T-cell (primary cell): ENCODE measurements around the gene SEC14L1. TPM values are rescaled to one million over a fixed set of nuclear protein-coding genes. Genes with fewer than 3 reads are reported as not detected.
A peak's percentile ranks its signal among the peaks of the same experiment; 100 is the strongest.

ENCODE experiments used
- ATAC-seq, 4 experiments: fragments of 200-7000 bp in 3 of 4; fragments of 150-1000 bp in 1 of 4; cut with Tn5 transposase; replicated peaks in 1 of 4; 1 replicate in 3 of 4; 2 replicates in 1 of 4; pipeline ENCODE4 v1.10.0; 2021; ENCODE audit warnings: moderate library complexity in 3 of 4, mild to moderate bottlenecking in 2 of 4, moderate number of reproducible peaks in 1 of 4
- CTCF ChIA-PET, 2 donors: fragments of 300-600 bp; sonication (Branson Sonifier 250); formaldehyde crosslinking; loops; one replicate each; lab custom pipeline; 2022; ENCODE audit warnings: antibody characterized with exemption in 2 of 2; lab: Charles Lee
- POLR2A ChIA-PET, 2 donors: fragments of 300-600 bp; sonication (Branson Sonifier 250); formaldehyde crosslinking; loops; one replicate each; lab custom pipeline; 2022; ENCODE audit warnings: antibody characterized with exemption in 2 of 2; lab: Charles Lee
- DNase-seq, 35 experiments: peaks; one replicate each; pipeline versions ENCODE4 v3.0.0 to v3.0.0-alpha.2; 2013 to 2023
- H3K27ac ChIP-seq: one replicate; pipeline ENCODE4 v1.5.1; 2013; ENCODE audit warnings: low read length
- H3K27me3 ChIP-seq, 2 experiments: replicated peaks in 1 of 2; 1 replicate in 1 of 2; 2 replicates in 1 of 2; pipeline versions ENCODE4 v1.6.1 to v1.7.0; 2013; ENCODE audit warnings: low read length in 1 of 2, mixed read lengths in 1 of 2; ENCODE audit not compliant: control insufficient read depth in 2 of 2, insufficient read depth in 2 of 2; ENCODE audit errors: extremely low read depth in 1 of 2
- H3K36me3 ChIP-seq, 2 donors: 1 replicate in 1 of 2; 2 replicates in 1 of 2; pipeline versions ENCODE4 v1.6.1 to v1.7.0; 2013; ENCODE audit warnings: low read length in 1 of 2; ENCODE audit not compliant: control insufficient read depth in 2 of 2, insufficient read depth in 1 of 2; ENCODE audit errors: extremely low read depth in 1 of 2
- H3K4me1 ChIP-seq, 2 experiments: 1 replicate in 1 of 2; 2 replicates in 1 of 2; pipeline versions ENCODE4 v1.6.1 to v1.7.0; 2013; ENCODE audit warnings: low read length in 2 of 2, mixed read lengths in 1 of 2; ENCODE audit not compliant: insufficient read depth in 2 of 2, control insufficient read depth in 1 of 2; ENCODE audit errors: extremely low read depth in 1 of 2
- H3K4me3 ChIP-seq, 2 donors: 1 replicate in 1 of 2; 2 replicates in 1 of 2; pipeline versions ENCODE4 v1.5.1 to v1.7.0; 2013; ENCODE audit warnings: mild to moderate bottlenecking in 2 of 2, low read length in 1 of 2, moderate library complexity in 1 of 2; ENCODE audit not compliant: control insufficient read depth in 1 of 2; ENCODE audit errors: extremely low read depth in 1 of 2
- H3K9me3 ChIP-seq: 2 replicates; pipeline ENCODE4 v1.7.0; 2013
- H3K27ac Mint-ChIP-seq, 2 donors: one replicate each; pipeline ENCODE4 v1.8.0; 2020 to 2021; ENCODE audit warnings: mild to moderate bottlenecking in 2 of 2, mixed read lengths in 2 of 2
- H3K27me3 Mint-ChIP-seq, 2 donors: one replicate each; pipeline ENCODE4 v1.8.0; 2021 to 2022; ENCODE audit warnings: mixed read lengths in 2 of 2
- H3K36me3 Mint-ChIP-seq: one replicate; pipeline ENCODE4 v1.8.0; 2021; ENCODE audit warnings: mixed read lengths
- H3K4me1 Mint-ChIP-seq, 3 donors: one replicate each; pipeline ENCODE4 v1.8.0; 2020 to 2022; ENCODE audit warnings: mixed read lengths in 3 of 3, mild to moderate bottlenecking in 1 of 3
- H3K4me3 Mint-ChIP-seq, 3 donors: one replicate each; pipeline ENCODE4 v1.8.0; 2020 to 2022; ENCODE audit warnings: mild to moderate bottlenecking in 3 of 3, mixed read lengths in 3 of 3, moderate library complexity in 3 of 3
- H3K9me3 Mint-ChIP-seq, 3 donors: one replicate each; pipeline ENCODE4 v1.8.0; 2020 to 2022; ENCODE audit warnings: mixed read lengths in 3 of 3
- WGBS: methylation state at CpG from one replicate; pipeline ENCODE4 v1.1.5; 2013; ENCODE audit warnings: missing lambda C conversion rate; ENCODE audit not compliant: insufficient coverage; 5-methylcytosine and 5-hydroxymethylcytosine counted together
- total RNA-seq, 35 experiments: library from RNA in 6 of 35; stranded (reverse) in 6 of 35; fragments of 120-200 nt in 1 of 35; gene quantifications; one replicate each; pipeline versions ENCODE4 v1.2.1 to v1.2.4 and lab custom pipeline; 2013 to 2026

SEC14L1 gene
- total RNA-seq, 5 donors from 2014 or later (not counting 1 experiment from before 2014, with no cell fraction given): 36.9 to 71.6 (median 46.2) TPM

DNA sequence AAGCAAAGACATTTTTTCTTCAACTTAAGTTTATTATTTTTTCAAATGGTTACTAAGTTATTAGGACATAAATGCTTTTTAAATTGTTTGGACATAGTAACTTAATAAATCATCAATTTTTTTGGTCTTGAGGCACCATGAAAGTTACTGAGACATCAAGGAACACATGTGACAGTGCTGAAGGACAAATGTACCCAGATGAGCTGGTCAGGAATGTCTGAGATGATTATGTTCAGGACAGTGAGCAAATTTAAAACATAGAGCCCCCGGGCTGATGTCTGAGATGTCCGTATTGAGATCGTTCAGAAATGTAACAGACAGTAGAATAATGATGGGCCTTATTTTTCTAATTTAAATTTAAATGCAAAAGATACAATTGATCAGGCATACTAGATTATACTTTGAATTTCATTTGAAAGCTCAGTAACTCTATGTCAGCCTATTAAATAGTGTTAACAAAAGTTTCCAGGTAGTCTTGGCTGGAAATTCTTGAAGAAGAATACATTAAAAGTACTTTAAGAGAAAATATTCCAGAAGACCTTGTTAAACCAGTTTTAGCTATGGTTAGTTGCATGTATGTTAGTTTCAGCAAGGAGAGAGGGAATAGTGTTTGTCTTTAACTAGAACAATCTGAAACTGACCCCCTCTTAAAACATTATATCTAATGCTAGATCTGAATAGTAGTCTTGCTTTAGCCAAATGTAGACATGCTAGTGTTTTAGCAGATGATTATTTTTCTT, 36.4 kb downstream of the SEC14L1 start:
- DNase-seq: no peak
- peaks cover 33 to 43% (median 33%) of the 10 kb centered on the region in 3 donors for H3K4me1 Mint-ChIP-seq

GRCh38 chr17:77178050-77178449, 37.3 kb downstream of the SEC14L1 start:
- 100% methylated on average over 1 of the region's 5 CpGs for WGBS
- DNase-seq: no peak
- ChIA-PET CTCF (interaction anchor here in 1 of 2 donors (0.6 kb wide), 1 partner anchor 22 kb away, joined by 3 read pairs; no protein-coding TSS in a partner anchor), POLR2A (interaction anchor here in 1 of 2 donors (0.7 kb wide), 1 partner anchor 13 kb away, joined by 4 read pairs; no protein-coding TSS in a partner anchor)
- peaks cover 5 to 17% (median 6%) of the 10 kb centered on the region in 3 donors for H3K9me3 Mint-ChIP-seq
- Histone ChIP-seq H3K27me3 (no peaks in the 10 kb centered on the region), H3K4me3 (no peak overlapping the region), H3K9me3 (peaks cover 4% of the 10 kb centered on the region), H3K4me1 (peaks cover 15 to 18% of the 10 kb centered on the region in 2 experiments), H3K36me3 (peaks cover 0 to 6% of the 10 kb centered on the region in 2 donors), H3K27ac (no peak overlapping the region)
- H3K4me3 Mint-ChIP-seq: no peak overlapping the region
- H3K4me1 Mint-ChIP-seq: peaks cover 42 to 50% (median 42%) of the 10 kb centered on the region in 3 donors
- no peaks in the 10 kb centered on the region for H3K27me3 Mint-ChIP-seq
- H3K36me3 Mint-ChIP-seq: peaks cover 42% of the 10 kb centered on the region
- ATAC-seq: no peak
- H3K27ac Mint-ChIP-seq: no peak overlapping the region

More for the DNA sequence above, 36.4 kb downstream of the SEC14L1 start:
- peaks cover 7 to 12% of the 10 kb centered on the region in 2 experiments for H3K4me1 ChIP-seq
- no peak overlapping the region for H3K27ac ChIP-seq
- CTCF ChIA-PET: interaction anchor here in 1 of 2 donors (0.6 kb wide), 1 partner anchor 21 kb away, joined by 3 read pairs; no protein-coding TSS in a partner anchor
- H3K27ac Mint-ChIP-seq: peak overlapping the region in 1 of 2 donors; percentile 68
- no peak overlapping the region for H3K4me3 Mint-ChIP-seq
- peaks cover 5 to 24% (median 6%) of the 10 kb centered on the region in 3 donors for H3K9me3 Mint-ChIP-seq
- no peak for ATAC-seq
- peaks cover 0 to 6% of the 10 kb centered on the region in 2 donors for H3K36me3 ChIP-seq
- no peak overlapping the region for H3K4me3 ChIP-seq
- POLR2A ChIA-PET: interaction anchor here in 1 of 2 donors (0.7 kb wide), 1 partner anchor 12 kb away, joined by 4 read pairs; no protein-coding TSS in a partner anchor
- peaks cover 50% of the 10 kb centered on the region for H3K36me3 Mint-ChIP-seq
- no CpG with 5 or more reads among the region's 3 CpGs for WGBS
- H3K9me3 ChIP-seq: peaks cover 4% of the 10 kb centered on the region
- no peaks in the 10 kb centered on the region for H3K27me3 Mint-ChIP-seq
- H3K27me3 ChIP-seq: no peaks in the 10 kb centered on the region

- Histone ChIP-seq H3K36me3 (peaks cover 0 to 6% of the 10 kb centered on the region in 2 donors), H3K4me1 (peaks cover 19 to 21% of the 10 kb centered on the region in 2 experiments), H3K4me3 (no peak overlapping the region), H3K9me3 (peaks cover 4% of the 10 kb centered on the region), H3K27ac (no peak overlapping the region), H3K27me3 (no peaks in the 10 kb centered on the region)
- Mint-ChIP-seq H3K27ac (no peak overlapping the region), H3K4me3 (no peak overlapping the region), H3K27me3 (no peaks in the 10 kb centered on the region), H3K4me1 (peaks cover 45 to 54% (median 45%) of the 10 kb centered on the region in 3 donors), H3K9me3 (peaks cover 5 to 12% (median 6%) of the 10 kb centered on the region in 3 donors), H3K36me3 (peaks cover 37% of the 10 kb centered on the region)
- no peak for DNase-seq
- no peak for ATAC-seq
- WGBS: 98% methylated on average over 10 of the region's 14 CpGs
- ChIA-PET POLR2A (no interaction called here), CTCF (no interaction called here)
These were observed 37.8 kb downstream of the SEC14L1 start for GRCh38 chr17:77178563-77178962.

DNA sequence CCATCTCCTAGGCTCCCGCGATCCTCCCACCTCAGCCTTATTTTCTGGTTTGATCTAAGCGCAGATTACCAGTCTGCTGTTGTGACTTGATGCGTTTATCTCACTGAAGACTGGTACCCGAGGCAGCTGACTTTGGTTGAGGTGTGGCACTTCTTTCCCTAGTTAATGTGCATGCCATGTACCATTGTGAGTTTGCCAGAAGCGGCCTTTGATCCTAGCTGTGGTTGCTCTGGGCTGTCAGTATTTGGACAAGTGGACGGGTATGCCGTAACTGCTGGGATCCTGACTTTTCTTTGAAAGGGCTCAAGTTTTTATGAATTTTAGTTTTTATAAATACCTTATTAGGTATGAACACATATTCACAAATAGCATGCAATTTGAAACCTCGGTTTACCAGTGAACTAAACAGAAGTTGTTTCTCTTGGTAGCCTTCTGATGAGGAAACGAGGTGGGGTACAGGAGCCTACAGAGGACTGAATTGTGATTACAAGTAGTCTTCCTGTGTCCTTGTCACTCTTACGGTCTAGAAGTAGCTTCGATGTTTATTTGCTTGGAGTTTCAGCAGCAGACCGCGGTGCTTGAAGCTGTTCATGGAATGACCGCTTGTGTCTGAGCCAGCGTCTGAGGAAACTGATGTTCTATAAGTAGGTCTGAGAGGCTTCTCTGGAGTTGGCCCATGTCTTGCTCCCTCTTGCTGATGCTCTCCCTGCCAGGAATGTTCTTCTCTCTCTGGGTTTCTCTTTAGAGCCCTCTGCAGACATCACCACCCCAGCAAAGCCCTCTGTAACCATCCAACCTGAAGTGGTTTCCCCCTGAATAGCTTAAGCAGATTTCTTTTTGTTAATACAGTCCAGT, 40.0 kb downstream of the SEC14L1 start:
- Histone ChIP-seq H3K27me3 (no peaks in the 10 kb centered on the region), H3K9me3 (no peaks in the 10 kb centered on the region), H3K4me3 (peak overlapping the region in 1 of 2 donors; percentile 11), H3K27ac (no peak overlapping the region), H3K4me1 (peaks cover 19 to 31% of the 10 kb centered on the region in 2 experiments), H3K36me3 (no peaks in the 10 kb centered on the region)
- DNase-seq (no peak), ATAC-seq (no peak)
- H3K27ac Mint-ChIP-seq: peak overlapping the region; percentile 77 to 95
- 90% methylated on average over 14 of the region's 16 CpGs for WGBS
- peaks cover 19% of the 10 kb centered on the region for H3K36me3 Mint-ChIP-seq
- CTCF ChIA-PET: no interaction called here
- POLR2A ChIA-PET: interaction anchor here in 1 of 2 donors (0.7 kb wide), 1 partner anchor 12 kb away, joined by 3 read pairs; no protein-coding TSS in a partner anchor
- H3K4me3 Mint-ChIP-seq: peak overlapping the region in 1 of 3 donors; percentile 67
- H3K9me3 Mint-ChIP-seq: no peaks in the 10 kb centered on the region
- no peaks in the 10 kb centered on the region for H3K27me3 Mint-ChIP-seq
- peaks cover 45 to 51% (median 45%) of the 10 kb centered on the region in 3 donors for H3K4me1 Mint-ChIP-seq

GRCh38 chr17:77182205-77183172, 41.7 kb downstream of the SEC14L1 start:
- peak in 3 of 4 experiments; percentile 43 to 53 (median 46) for ATAC-seq
- DNase-seq: no peak
- Histone ChIP-seq H3K4me3 (no peak overlapping the region), H3K4me1 (peaks cover 31 to 42% of the 10 kb centered on the region in 2 experiments), H3K9me3 (no peaks in the 10 kb centered on the region), H3K27ac (peak overlapping the region; percentile 63), H3K36me3 (peaks cover 0 to 3% of the 10 kb centered on the region in 2 donors), H3K27me3 (no peaks in the 10 kb centered on the region)
- peaks cover 11% of the 10 kb centered on the region for H3K36me3 Mint-ChIP-seq
- peaks cover 40 to 48% (median 44%) of the 10 kb centered on the region in 3 donors for H3K4me1 Mint-ChIP-seq
- peak overlapping the region; percentile 35 to 67 (median 49) for H3K4me3 Mint-ChIP-seq
- H3K27ac Mint-ChIP-seq: peak overlapping the region; percentile 93 to 95
- H3K27me3 Mint-ChIP-seq: no peaks in the 10 kb centered on the region
- no peaks in the 10 kb centered on the region for H3K9me3 Mint-ChIP-seq
- WGBS: 45% methylated on average over 6 of the region's 16 CpGs
- POLR2A ChIA-PET: interaction anchor here in 1 of 2 donors (1.1 kb wide), 1 partner anchor 18 kb away, joined by 4 read pairs; no protein-coding TSS in a partner anchor
- CTCF ChIA-PET: interaction anchor here (0.5 to 1.1 kb wide), 4 partner anchors 42 to 981 kb away, joined by 3 to 6 read pairs (median 4); partner anchors contain the start of gene SEC14L1 (in 1 of the 2)
